Left ventricle myocardium superior (tissue), 1 donor: ENCODE measurements around the gene REXO2. TPM values are rescaled to one million over a fixed set of nuclear protein-coding genes. Genes with fewer than 3 reads are reported as not detected.

Source experiments
- ATAC-seq: fragments of 200-7000 bp; cut with Tn5 transposase; one replicate; pipeline ENCODE4 v1.9.1; 2020; ENCODE audit warnings: mild to moderate bottlenecking, moderate library complexity
- DNase-seq: peaks from one replicate; pipeline ENCODE4 v3.0.0-alpha.2; 2020
- intact Hi-C: fragments of 100-400 bp; cut with micrococcal nuclease; formaldehyde crosslinking; loops from one replicate; pipeline ENCODE4 v1.11.0; 2022
- long read RNA-seq: library from polyadenylated mRNA; unstranded; transcript quantifications from one replicate; pipeline ENCODE4 v2.0.0, GENCODE V29; 2021
- total RNA-seq: library from RNA; stranded (reverse); fragmentation: NEBNext Ultra II Directional; extraction: Animal tissue kit (Norgen Biotek cat#: 25700); gene quantifications from one replicate; pipeline ENCODE4 v1.2.1, GENCODE V29; 2021
- donor health status: DM: no; HTN: yes; CAD: no; lungs with severe emphysema.

Gene REXO2
- total RNA-seq: 161 TPM
- long read RNA-seq, transcript REXO2-220 (7 exons, 1,158 nt): major isoform, 190 of 206 reads
- long read RNA-seq, partial matches to known transcripts: 0 of 206 reads
- long read RNA-seq, other reads (novel, unspliced or antisense): 7 of 206 reads

GRCh38 chr11:114439229-114440120, at the start of gene REXO2:
REXO2 (plus strand) TSS chr11:114439467; CDS start chr11:114439529, 62 bp downstream.
- DNase-seq (peak; percentile 98), ATAC-seq (peak; percentile 98)
- intact Hi-C loops: no loop called here

GRCh38 chr11:114392735-114393667, 46.3 kb upstream of the REXO2 start:
- intact Hi-C loops: no loop called here
- no peak for DNase-seq
- no peak for ATAC-seq

- ATAC-seq (no peak), DNase-seq (no peak)
- intact Hi-C loops: no loop called here
Observed at GRCh38 chr11:114395736-114396135, 43.5 kb upstream of the REXO2 start.

- intact Hi-C loops: no loop called here
- ATAC-seq (no peak), DNase-seq (no peak)
Observed at GRCh38 chr11:114396916-114397315, 42.4 kb upstream of the REXO2 start.

GRCh38 chr11:114397349-114397982, 41.8 kb upstream of the REXO2 start:
- intact Hi-C loops: no loop called here
- ATAC-seq (no peak), DNase-seq (no peak)

- DNase-seq (no peak), ATAC-seq (no peak)
- intact Hi-C loops: no loop called here
Observed at GRCh38 chr11:114398303-114398920, 40.9 kb upstream of the REXO2 start.

GRCh38 chr11:114399490-114400215, 39.6 kb upstream of the REXO2 start:
- DNase-seq (peak; percentile 78), ATAC-seq (peak; percentile 67)
- intact Hi-C loops: no loop called here

GRCh38 chr11:114400216-114400914, 38.9 kb upstream of the REXO2 start, which contains the start of the genes C11orf71 and RBM7:
C11orf71 (minus strand) TSS chr11:114400511; CDS start chr11:114400331, 180 bp downstream.
RBM7 (plus strand) TSS chr11:114400666; CDS start chr11:114400672, 6 bp downstream.
- DNase-seq (peak; percentile 99), ATAC-seq (peak; percentile 97)
- intact Hi-C loops: no loop called here

GRCh38 chr11:114400915-114401223, 38.4 kb upstream of the REXO2 start:
- ATAC-seq (no peak), DNase-seq (no peak)
- intact Hi-C loops: no loop called here

GRCh38 chr11:114401311-114401710, 38.0 kb upstream of the REXO2 start:
- DNase-seq (no peak), ATAC-seq (no peak)
- intact Hi-C loops: no loop called here

GRCh38 chr11:114412946-114413345, 26.3 kb upstream of the REXO2 start:
- ATAC-seq (no peak), DNase-seq (no peak)
- intact Hi-C loops: no loop called here

- no peak for DNase-seq
- no peak for ATAC-seq
- intact Hi-C loops: no loop called here
Observed at GRCh38 chr11:114413958-114414357, 25.3 kb upstream of the REXO2 start.

- DNase-seq: no peak
- peak; percentile 53 for ATAC-seq
- intact Hi-C loops: no loop called here
Observed at GRCh38 chr11:114416441-114416961, 22.8 kb upstream of the REXO2 start.

- DNase-seq: no peak
- ATAC-seq: no peak
- intact Hi-C loops: no loop called here
Observed at GRCh38 chr11:114426280-114426679, 13.0 kb upstream of the REXO2 start.

- ATAC-seq: no peak
- intact Hi-C loops: no loop called here
Observed at GRCh38 chr11:114430290-114430689, 9.0 kb upstream of the REXO2 start.

GRCh38 chr11:114432893-114433292, 6.4 kb upstream of the REXO2 start:
- DNase-seq (no peak), ATAC-seq (no peak)
- intact Hi-C loops: no loop called here

More at GRCh38 chr11:114430290-114430689, 9.0 kb upstream of the REXO2 start:
- DNase-seq: no peak

GRCh38 chr11:114433376-114433775, 5.9 kb upstream of the REXO2 start:
- DNase-seq (no peak), ATAC-seq (no peak)
- intact Hi-C loops: no loop called here
